ENCODE data around the gene SNRPD3. TPM values are rescaled to one million over a fixed set of nuclear protein-coding genes. Genes with fewer than 3 reads are reported as not detected.

SNRPD3 gene
- total and polyA plus RNA-seq, 9 of the 15 experiments (the other 6 are each of a cell fraction or from before 2014, with no cell fraction given), result 131 to 366 (median 274) TPM

DNA sequence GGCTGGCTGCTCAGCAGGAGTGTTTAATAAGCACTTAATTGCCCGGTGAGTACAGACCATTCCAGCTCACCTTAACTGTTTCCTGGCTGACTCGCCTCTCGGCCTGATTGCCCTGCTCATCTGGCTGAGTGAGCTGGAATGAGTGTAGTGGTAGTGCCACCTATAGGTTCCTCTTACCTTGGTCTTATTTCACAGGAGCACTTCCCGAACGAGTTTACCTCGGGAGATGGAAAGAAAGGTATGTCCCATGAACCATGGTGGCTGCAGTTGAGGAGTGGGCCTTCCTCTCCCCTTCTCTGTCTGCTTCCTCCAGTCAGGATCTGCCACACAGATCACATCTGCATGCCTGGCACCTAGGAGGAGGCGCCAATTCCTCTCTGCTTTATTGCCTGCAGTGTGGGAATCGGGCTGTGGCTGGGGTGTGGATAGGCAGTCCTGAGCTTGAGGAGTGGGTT lies 34.0 kb upstream of the SNRPD3 start:
- no peak overlapping the region for H3K9ac ChIP-seq (ENCODE audit: insufficient read depth in 1 of 2, low read depth in 2 of 2, low read length in 2 of 2)
- FAIRE-seq (peak; percentile 72), DNase-seq (ENCODE audit: extremely low read depth in 1 of 4, low spot score in 3 of 4) (peak in 2 of 4 experiments; percentile 33 to 48), ATAC-seq (peak; percentile 78)
- no peak overlapping the region for H3K4me3 ChIP-seq
- H3K4me2 ChIP-seq (ENCODE audit: insufficient read depth, low read length), result no peak overlapping the region
- intact Hi-C loops (cut with micrococcal nuclease) (loop anchor here (10.0 kb wide), 2 partner anchors 197 to 337 kb away; partner anchors contain the start of gene SUSD2), in situ Hi-C loops (cut with MboI) (loop anchor here (5.0 to 25.0 kb wide), 2 partner anchors 200 to 560 kb away; partner anchors contain the start of genes DDT, DDTL and GSTT2B)
- no peaks in the 10 kb centered on the region for H3K9me1 ChIP-seq (ENCODE audit: control insufficient read depth, insufficient read depth, low read length)
- no peak overlapping the region for H3K27ac ChIP-seq (ENCODE audit: extremely low read depth, low read depth, low read length)
- 0 out of 2 replicates have a peak, but pooled peaks cover 6% of the 10 kb centered on the region for H4K20me1 ChIP-seq (replicated peaks; ENCODE audit: control insufficient read depth, insufficient read depth, low read length)
- H3K4me1 ChIP-seq (replicated peaks in 1 of 2; ENCODE audit: control insufficient read depth in 2 of 2, insufficient read depth in 2 of 2, low read length in 2 of 2), result no peaks in the 10 kb centered on the region; a peak in 1 of 5 replicates
- H3K79me2 ChIP-seq (ENCODE audit: control insufficient read depth, insufficient read depth, low read length), result no peaks in the 10 kb centered on the region
- ChIA-PET POLR2A (interaction anchor here (1.1 kb wide), 1 partner anchor 9 kb away, joined by 3 read pairs; no protein-coding TSS in a partner anchor), CTCF (ENCODE audit: low intra/inter-chr PET ratio) (interaction anchor here (0.9 to 1.7 kb wide), 3 partner anchors 98 to 197 kb away, joined by 3 to 6 read pairs (median 5); no protein-coding TSS in a partner anchor)
- H3K9me3 ChIP-seq (replicated peaks; ENCODE audit: control insufficient read depth, insufficient read depth, low read depth, low read length), result no peaks in the 10 kb centered on the region
- BruUV-seq (replicated peaks), result no TSS peak
- WGBS (ENCODE audit: insufficient coverage, low coverage, missing lambda C conversion rate), result 0% methylated on average over 5 of the region's 8 CpGs
- no peaks in the 10 kb centered on the region; a peak in 1 of 5 replicates for H3K27me3 ChIP-seq (ENCODE audit: control insufficient read depth in 2 of 2, insufficient read depth in 2 of 2, low read length in 2 of 2)
- no peak overlapping the region for H2AFZ ChIP-seq (ENCODE audit: low read depth, low read length)
- no peaks in the 10 kb centered on the region for H3K36me3 ChIP-seq (ENCODE audit: control insufficient read depth, insufficient read depth, low read length)
- TF ChIP-seq STAG1 (CRISPR knock-in tag; IDR thresholded peaks at IDR 0.05; ENCODE audit: borderline replicate concordance) (peak; percentile 48; the same call in 1 of the 2 replicates), ELF1 (tag; IDR thresholded peaks at IDR 0.05) (no peak), REST (IDR thresholded peaks at IDR 0.05; ENCODE audit: borderline replicate concordance) (peak; percentile 43; the same call in 1 of the 2 replicates), REST (CRISPR knock-in tag; IDR thresholded peaks at IDR 0.05; ENCODE audit: low read depth) (no peak), ZSCAN32 (CRISPR knock-in tag; IDR thresholded peaks at IDR 0.05) (no peak), XRCC4 (IDR thresholded peaks at IDR 0.05; ENCODE audit: extremely low read depth, insufficient read depth, insufficient read length) (no peak), DDX20 (tag; IDR thresholded peaks at IDR 0.05; ENCODE audit: low read depth) (no peak), SMC3 (conservative IDR thresholded peaks at IDR 0.05; ENCODE audit: insufficient read depth, low read depth, low read length) (0 out of 2 replicates have a peak, but pooled peaks have one; percentile 19), ESRRB (CRISPR knock-in tag; IDR thresholded peaks at IDR 0.05; ENCODE audit: borderline replicate concordance) (no peak)
- TF ChIP-seq, protein P1, sequence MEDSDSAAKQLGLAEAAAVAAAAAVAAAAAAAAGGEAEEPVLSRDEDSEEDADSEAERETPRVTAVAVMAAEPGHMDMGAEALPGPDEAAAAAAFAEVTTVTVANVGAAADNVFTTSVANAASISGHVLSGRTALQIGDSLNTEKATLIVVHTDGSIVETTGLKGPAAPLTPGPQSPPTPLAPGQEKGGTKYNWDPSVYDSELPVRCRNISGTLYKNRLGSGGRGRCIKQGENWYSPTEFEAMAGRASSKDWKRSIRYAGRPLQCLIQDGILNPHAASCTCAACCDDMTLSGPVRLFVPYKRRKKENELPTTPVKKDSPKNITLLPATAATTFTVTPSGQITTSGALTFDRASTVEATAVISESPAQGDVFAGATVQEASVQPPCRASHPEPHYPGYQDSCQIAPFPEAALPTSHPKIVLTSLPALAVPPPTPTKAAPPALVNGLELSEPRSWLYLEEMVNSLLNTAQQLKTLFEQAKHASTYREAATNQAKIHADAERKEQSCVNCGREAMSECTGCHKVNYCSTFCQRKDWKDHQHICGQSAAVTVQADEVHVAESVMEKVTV (CRISPR knock-in tag; IDR thresholded peaks at IDR 0.05), result 0 out of 2 replicates have a peak, but pooled peaks have one; percentile 24
